NCI-H2196 (cell line): Measurements from ENCODE around the gene OR13J1.
A peak's percentile ranks its signal among the peaks of the same experiment; 100 is the strongest.

Source experiments
- DNase-seq: peaks from one replicate; lab custom pipeline; 2025; ENCODE audit not compliant: unreplicated experiment; lab: John Stamatoyannopoulos, UW

Gene OR13J1

DNA sequence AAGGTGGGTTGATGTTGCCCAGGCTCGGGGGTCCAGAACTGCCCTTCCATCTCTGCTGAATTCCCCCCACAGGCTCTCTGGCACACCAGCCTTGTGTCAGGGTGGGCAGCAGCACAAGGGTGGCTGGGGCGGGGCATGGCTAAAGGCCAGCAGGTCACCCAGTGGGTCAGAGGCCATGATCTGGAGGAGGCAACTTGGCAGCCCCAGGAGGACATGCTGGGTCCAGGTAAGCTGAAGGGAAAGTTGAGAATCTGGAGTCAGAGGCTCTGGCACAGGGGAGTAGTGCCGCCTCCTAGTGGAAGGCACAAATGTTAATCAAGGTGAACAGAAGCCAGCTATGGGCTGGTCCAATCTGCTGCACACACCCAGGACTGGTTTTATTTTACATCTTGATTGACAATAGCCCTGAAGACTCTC is 35.0 kb downstream of the OR13J1 start:
- no peak for DNase-seq

DNA sequence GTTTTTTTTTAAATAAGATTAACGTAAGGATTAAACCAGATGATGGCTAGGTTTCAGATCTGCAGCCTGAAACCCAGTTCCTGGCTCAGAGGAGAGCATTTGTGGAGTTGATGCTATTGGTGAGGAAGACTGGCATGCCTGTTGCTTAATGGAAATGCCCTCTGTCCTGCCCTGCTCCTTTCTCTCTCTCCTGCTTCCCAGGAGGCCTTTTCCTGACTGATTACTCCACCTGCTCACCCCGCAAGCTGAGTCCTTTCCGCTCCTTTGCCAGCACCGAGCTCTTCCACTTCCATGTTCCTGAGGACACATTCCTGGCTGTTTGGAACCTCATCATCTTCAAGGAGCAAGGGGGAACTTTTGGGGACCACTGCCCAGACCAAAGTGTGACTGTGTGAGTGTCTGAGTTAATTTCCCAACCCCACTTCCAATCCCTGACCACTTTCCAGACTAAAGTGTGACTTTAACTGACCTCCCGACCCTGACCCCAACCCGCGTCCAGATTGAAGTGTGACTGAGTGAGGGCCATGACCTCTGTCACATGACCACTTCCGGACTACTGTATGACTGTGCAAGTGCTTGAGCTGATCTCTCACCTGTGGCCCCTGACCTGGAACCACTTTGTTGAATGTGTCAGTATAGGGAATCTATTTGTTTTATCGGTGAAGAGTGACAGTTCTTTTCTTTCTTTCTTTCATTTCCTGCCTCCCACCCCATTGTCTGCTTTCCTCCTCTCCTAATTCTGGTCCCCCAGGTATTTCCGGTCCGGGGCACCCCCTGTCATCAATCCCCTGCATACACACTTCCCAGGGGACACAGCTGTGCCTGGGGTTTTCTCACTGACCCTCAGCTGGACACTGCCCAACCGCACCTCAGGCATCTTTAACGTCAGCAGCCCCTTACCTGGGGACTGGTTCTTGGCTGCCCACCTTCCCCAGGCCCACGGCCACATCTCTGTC is 35.7 kb downstream of the OR13J1 start:
- DNase-seq = no peak

DNA sequence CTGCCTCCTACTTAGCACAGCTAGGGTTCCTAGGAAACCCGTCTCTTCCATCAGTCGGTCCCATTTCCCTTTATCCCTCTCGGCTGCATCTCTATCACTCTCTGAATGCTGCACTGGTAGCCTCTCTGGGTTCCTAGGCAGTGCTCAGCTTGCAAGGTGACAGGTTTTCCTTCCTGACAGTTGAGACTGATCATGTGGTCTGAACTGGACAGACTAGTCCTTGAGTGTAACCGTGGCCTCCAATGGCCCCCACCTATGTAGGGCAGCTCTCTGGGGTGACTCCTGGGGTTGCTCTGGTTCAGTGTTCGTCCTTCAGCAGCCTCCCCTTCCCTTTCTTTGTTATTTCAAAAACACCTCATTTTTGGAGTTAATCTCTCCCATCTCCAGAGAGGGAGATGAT is 37.4 kb downstream of the OR13J1 start:
- DNase-seq = no peak

DNA sequence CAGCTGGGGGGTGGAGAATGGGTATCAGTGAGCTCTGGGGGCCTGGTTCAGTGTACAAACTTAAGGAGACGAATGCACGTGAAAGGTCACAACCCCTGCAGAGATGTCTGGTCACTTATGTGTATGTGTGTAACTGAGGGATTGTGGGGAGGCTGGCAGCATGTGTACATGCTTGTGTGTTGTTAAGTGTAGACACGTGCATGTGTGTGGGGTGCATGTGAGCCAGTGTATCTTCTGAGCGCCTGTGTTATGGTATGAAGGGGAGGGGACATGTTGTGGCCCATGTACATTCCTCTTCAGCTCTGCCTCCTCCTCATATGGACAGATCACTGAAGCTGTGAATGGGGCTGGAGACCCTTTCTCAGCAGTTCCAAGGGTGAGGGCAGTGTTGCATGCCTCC is 39.2 kb downstream of the OR13J1 start:
- DNase-seq = no peak

DNA sequence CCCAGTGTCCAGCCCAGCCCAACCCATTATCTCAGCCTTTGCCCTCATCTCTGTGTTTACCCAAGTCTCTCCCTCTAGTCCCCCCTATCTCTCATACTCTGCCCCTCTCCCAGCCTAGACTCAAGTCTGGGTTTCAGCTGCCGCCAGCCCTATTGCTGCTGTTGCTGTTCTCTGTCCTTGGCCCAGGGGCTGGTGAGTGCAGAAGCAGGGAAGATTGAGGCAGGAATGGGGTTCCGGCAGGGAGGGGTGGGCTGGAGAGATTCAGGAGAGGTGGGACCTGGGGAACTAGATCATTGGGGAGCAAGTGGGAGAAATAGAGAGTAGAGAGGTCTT is 40.5 kb downstream of the OR13J1 start:
- no peak for DNase-seq

DNA sequence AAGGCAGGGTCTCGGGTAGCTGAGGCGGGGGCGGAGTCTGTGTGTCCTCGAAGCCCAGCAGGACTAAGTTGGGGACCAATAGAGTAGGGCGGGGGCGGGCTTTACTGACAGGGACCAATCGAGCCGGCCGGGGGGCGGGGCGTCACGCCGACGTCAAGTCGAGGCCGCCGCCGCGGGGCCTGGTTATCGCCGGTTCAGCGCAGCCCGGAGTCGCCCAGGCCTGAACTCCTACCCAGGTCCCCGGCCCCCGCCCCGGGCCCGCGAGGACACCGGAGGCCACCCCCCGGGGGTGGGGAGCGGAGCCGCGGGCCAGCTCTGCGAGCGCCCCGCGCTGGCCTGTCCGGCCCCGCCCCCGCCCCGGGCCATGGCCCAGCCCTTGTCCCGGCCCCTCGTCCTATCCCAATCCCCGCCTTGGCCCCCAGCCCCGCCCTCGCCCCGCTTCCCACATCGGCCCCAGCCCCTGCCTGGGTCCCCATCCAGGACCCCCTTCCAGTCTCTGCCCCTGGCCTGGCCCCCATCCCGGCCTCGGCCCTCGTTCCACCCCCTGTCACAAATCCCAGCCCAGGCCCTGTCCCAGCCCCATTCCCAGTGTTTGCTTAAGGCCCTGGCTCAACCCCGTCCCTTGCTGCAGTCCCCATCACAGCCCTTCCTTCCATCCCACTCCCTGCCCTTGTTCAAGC is 41.0 kb downstream of the OR13J1 start, which contains the start of gene TMEM8B:
Gene TMEM8B, plus strand, starts transcription at position 145 of the 680 bp plus-strand sequence. Its CDS starts 220 bp downstream, at position 365.
- DNase-seq = peak; percentile 92

DNA sequence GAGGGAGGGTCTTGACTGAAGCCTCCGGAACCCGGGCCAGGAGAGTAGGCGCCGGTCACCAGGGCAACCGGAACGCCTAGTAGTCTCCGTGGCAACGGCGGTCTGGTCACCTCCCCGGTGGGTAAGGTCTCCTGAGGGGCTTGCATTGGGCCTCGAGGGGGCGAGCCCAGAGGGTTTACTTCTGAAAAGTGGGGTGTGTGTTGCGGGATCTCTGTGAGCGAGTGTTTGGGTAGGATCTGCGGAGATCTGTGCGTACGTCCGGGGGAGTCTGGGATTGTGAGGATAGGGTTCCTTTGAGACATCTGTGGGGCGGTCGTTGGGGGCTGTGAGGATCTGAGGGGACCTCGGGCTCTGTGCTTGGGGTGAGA is 41.5 kb downstream of the OR13J1 start, which contains the start of gene FAM221B:
Gene FAM221B, minus strand, starts transcription at position 17 of the 368 bp plus-strand sequence. CDS start 2,571 bp downstream, outside the sequence.
- DNase-seq = peak; percentile 36

DNA sequence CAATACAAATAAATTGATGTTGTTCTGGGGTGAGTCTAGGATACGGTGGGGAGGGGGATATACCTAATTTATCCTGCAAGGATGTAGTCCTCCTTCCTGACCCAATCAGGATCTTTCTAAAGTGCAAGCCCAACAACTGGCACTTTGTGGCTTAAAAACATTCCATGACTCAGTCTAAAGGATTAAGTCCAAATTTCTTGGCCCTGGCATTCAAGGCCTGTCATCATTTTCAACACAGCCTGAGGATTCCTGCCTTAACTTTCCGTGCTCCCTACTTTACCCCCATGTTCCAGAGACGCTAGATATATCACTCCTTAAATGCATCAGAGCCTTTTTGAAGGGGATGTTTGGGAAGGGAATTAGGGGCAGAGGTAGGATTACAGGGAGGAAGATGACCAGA is 42.7 kb downstream of the OR13J1 start:
- DNase-seq = no peak

DNA sequence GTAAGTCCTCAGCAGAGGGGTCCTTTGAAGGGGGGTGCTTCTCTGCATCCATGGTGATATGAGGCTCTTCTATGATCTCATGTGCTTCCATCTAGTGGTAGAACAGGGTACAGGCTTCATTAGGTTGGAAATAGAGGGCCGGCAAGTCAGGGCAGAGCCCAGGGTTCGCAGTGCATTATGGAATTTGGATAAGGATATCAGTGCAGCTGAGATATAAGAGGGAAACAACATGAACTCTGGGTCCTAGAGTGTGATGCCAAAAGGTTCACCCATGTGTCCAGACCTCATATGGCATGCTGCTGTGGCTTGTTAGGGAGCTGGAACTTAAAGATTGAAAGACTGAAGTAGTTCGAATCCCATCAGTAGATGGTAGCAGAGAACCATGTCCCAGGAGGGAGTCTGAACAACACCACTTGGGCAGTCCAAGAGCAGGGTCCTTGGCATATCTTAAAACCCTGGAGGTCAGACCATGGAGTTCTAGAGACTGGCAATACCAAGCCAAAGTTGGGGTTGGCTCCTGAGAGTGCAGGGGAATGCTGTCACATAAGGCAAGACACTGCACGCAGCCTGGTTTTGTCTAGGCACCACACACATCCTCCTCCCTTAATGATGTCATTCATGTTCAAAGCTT is 44.0 kb downstream of the OR13J1 start:
- peak; percentile 60 for DNase-seq

DNA sequence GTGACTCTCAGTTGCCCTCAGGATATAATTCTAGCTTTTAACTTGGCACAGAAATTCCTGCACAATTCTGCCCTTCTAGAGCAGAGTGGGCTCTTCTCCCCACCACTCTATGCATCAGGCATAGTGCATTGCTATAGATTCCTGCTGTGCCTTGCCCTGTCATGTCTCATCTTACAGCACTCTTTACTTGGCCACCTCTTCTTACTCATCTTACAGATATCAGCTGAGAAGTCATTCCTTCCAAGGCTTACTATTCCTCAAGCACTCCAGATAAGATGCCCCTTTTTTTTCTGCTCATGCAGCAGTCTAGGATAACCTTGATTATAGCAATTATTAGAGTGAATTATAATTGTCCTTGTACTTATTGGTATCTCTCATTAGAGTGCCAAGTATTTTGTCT is 47.3 kb downstream of the OR13J1 start:
- no peak for DNase-seq

DNA sequence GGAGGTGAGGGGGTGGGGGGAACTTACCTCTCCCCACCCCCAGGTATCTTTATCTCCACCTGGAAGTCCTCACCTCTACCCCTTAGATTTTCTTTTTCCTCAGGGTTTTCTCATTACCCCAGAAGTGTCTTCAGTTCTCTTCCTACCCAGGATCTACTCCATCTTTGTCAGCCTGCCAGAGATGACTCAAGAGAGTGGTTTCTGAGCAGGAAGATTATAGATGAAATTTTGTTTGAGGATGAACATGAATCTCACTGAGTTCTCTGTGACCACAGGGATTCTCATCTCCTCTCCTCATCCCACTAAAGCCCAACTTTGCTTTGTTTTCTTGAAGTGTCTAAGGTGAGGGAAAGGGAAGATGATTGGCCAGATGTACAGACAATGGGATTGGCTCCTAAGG is 50.1 kb downstream of the OR13J1 start:
- peak; percentile 12 for DNase-seq
